ENCODE results near the gene PRSS33.

GRCh38 chr16:2744711-2745110 is 42.6 kb downstream of the PRSS33 start:
- TF ChIP-seq CTCF (IDR thresholded peaks at IDR 0.05) (no peak), POLR2A (IDR thresholded peaks at IDR 0.05) (no peak), EP300 (IDR thresholded peaks at IDR 0.05) (no peak), POLR2AphosphoS5 (IDR thresholded peaks at IDR 0.05) (no peak)

All from gastroesophageal sphincter (tissue), 3 donors.